GM12875 (cell line): ENCODE data around the gene BBX.

Experiments used
- H3K4me3 ChIP-seq: one replicate; pipeline ENCODE4 v1.5.1; 2011; ENCODE audit warnings: low read depth, low read length, control low read depth
- TF ChIP-seq, protein P1 (sequence below): IDR thresholded peaks from 2 replicates; pipeline ENCODE4 v1.5.1; 2011; ENCODE audit warnings: low read depth, mild to moderate bottlenecking, control low read depth, inconsistent platforms, low read length, moderate library complexity, borderline replicate concordance; ENCODE audit not compliant: insufficient read depth

The BBX gene

DNA sequence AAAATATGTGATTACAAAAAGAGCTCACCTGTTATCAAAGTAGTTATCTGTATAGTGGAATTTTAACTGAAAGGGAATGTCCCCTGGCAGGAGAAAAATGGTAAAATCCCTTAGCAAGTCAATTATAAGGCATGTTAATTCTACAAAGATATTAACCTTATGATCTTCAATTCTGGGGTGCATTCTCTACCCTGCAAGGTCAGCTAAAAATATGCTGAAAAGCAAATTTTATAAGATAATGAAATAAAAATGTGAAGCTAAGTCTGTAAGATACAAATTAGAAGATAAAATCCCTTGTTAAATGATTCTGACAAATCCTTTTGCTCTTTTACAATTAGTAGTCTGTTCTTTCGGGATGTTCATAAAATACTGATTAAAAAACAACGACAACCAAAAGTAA, 109.8 kb downstream of the BBX start:
- TF ChIP-seq, protein P1, sequence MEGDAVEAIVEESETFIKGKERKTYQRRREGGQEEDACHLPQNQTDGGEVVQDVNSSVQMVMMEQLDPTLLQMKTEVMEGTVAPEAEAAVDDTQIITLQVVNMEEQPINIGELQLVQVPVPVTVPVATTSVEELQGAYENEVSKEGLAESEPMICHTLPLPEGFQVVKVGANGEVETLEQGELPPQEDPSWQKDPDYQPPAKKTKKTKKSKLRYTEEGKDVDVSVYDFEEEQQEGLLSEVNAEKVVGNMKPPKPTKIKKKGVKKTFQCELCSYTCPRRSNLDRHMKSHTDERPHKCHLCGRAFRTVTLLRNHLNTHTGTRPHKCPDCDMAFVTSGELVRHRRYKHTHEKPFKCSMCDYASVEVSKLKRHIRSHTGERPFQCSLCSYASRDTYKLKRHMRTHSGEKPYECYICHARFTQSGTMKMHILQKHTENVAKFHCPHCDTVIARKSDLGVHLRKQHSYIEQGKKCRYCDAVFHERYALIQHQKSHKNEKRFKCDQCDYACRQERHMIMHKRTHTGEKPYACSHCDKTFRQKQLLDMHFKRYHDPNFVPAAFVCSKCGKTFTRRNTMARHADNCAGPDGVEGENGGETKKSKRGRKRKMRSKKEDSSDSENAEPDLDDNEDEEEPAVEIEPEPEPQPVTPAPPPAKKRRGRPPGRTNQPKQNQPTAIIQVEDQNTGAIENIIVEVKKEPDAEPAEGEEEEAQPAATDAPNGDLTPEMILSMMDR: no peak
- H3K4me3 ChIP-seq: no peak overlapping the region

GRCh38 chr3:107633327-107634098, 110.8 kb downstream of the BBX start:
- no peak overlapping the region for H3K4me3 ChIP-seq
- TF ChIP-seq, protein P1: no peak

DNA sequence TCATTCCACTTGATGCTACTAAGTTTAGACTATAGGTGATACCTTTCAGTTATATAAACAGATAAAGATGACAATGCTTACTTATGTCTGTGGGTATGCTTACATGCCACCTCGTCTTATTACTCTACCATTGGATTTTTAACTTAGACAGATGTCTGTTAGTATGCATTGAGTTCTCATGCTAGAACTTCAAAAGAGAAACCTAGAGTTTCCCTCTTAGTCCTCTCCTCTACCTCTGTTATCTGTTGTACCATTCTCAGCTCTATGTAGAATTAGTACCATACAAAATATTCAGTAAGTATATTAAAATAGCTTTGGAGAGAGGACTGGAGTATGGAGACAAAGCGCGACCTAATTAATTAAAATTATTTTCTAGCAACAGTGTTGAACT, 111.3 kb downstream of the BBX start:
- no peak overlapping the region for H3K4me3 ChIP-seq
- TF ChIP-seq, protein P1: no peak

DNA sequence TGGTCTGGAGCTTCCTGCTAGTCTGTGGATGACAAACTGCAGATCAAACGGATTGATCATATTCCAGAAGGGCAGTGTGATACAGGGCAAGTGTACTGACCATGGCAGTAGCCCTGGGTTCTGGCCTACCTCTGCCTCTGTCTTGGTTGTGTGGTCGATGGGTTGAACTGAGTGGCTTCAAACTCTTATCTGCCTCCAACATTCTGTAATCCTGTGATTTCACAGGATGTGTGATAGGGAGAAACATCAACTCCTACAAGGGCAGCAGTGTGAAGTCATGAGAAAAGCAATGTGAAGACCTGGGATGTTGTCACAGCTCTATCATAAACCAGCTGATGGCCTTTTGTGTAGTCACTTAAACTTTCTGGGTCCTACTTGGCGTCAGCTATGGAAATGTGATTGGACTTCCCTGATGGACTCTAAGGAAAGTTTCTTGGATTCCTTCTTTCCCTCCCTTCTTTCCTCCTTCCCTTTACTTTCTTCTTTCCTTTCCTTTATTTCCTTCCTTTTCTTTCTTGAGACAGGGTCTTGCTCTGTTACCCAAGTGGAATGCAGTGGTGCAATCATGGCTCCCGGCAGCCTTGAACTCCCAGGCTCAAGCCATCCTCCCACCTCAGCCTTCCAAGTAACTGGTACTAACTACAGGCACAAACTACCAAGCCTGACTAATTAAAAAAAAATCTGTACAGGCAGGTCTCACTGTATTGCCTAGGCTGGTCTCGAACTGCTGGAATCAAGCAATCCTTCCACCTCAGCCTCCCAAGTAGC, 114.8 kb downstream of the BBX start:
- TF ChIP-seq, protein P1: no peak
- no peak overlapping the region for H3K4me3 ChIP-seq

DNA sequence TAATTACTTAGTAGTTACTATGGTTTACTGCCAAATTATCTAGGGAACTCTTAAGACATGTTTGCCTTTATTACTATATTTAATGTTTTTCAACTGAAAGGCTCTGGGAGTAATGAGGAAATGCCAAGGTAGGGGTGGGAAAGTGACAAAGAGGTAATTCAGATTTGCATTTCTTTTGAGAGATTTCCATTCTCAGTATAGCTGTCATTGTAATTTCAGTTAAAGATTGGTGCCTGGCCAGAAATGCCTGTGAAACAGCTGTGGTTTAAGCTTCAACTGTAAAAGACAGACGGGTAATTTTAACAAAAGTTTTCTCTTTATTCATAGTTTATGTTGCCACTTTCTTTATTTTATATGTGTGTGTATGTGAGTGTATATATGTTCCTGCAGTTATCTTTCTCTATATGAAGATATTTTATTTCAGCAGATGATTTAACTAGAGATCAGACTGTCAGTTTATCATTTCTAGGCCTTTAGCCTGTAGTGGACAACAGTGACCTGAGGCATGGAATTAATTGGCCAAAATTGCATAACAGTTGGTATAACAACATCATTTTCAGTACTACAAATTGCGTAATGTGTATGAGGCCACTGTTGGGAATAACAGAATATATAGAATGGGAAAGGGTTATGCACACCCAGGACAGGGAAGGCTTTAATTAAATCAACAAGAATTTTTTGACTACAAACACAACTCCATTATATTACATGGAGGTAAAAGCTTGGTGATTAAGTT, 119.0 kb downstream of the BBX start:
- no peak overlapping the region for H3K4me3 ChIP-seq
- TF ChIP-seq, protein P1: no peak

DNA sequence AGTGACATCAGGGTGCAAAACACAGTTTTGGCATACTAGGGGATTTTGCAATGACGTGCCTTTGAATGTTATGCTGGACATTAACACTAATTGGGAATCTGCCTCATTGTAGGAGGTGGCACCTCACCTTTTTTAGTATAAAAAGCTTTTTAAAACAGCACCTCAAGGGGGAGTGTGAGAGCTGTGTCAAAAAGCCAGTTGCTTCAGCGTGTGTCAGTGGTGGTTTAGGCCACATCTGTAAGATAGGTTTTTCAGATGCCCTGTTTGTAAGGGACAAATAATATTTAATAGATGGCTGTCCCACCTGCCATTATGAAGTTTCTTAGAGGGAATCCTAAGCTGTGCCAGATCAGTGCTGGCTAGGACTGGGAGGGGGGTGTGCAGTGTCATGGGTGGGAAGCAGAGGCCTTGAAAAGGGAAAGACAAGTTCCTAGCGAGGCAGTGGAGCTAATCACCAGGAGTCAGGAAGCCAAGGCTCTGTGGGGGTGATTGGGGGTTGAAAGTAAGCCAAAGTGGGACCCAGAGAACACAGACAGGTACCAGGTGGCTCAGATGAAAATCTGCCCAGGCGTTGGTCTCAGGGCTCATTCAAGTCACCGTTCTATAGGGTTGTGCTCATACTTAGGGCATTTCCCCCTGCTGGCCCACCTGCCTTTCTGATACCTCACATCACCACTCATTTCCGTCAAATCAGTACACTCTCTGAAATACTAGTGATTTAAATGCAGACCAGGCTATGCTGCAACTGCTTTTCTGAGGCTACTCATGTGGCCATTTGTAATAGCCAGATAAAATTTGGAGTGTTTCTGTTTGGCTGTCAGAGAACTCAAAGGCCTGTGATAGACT, 120.5 kb downstream of the BBX start:
- H3K4me3 ChIP-seq: no peak overlapping the region
- TF ChIP-seq, protein P1: peak; percentile 30; the same call in 1 of the 2 replicates
